Caki2 (cell line): ENCODE measurements around the gene BTBD2. TPM values are rescaled to one million over a fixed set of nuclear protein-coding genes. Genes with fewer than 3 reads are reported as not detected.

ENCODE experiments used
- DNase-seq: peaks from one replicate; pipeline ENCODE4 v3.0.0-alpha.2; 2015; ENCODE audit warnings: low read depth
- in situ Hi-C: cut with HindIII; loops from 2 replicates; pipeline ENCODE4 v1.10.0; 2016; ENCODE audit warnings: low sequenced_read_pairs, low pct_unique_long_range_greater_than_20kb, mixed read lengths
- total RNA-seq: library from RNA; depleted of rRNA; stranded (reverse); fragments of >200 nt; shearing (Covaris generic); gene quantifications from 2 replicates; pipeline ENCODE4 v1.2.3, GENCODE V29; 2014; ENCODE audit warnings: low replicate concordance; rRNA removed

The BTBD2 gene
- total RNA-seq = 56.1 and 65.3 TPM in 2 replicates

DNA sequence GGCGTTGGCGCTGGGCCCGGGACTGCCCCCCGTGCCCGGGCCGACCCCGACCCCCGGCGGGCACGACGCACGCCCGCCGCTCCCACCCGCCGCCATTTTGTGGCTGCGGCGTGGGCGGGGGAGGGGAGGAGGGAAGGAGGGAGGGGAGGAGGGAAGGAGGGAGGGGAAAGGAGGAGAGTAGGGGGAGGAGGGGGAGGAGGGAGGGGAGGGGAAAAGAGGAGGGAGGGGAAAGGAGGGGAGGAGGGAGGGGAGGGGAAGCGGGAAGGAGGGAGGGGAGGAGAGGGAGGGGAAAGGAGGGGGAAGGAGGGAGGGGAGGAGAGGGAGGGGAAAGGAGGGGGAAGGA is at the start of gene BTBD2:
Gene BTBD2 (minus strand): TSS at position 107 of the 343 bp plus-strand sequence. CDS start 11 bp downstream, at position 96.
- no peak for DNase-seq
- in situ Hi-C loops = no loop called here

DNA sequence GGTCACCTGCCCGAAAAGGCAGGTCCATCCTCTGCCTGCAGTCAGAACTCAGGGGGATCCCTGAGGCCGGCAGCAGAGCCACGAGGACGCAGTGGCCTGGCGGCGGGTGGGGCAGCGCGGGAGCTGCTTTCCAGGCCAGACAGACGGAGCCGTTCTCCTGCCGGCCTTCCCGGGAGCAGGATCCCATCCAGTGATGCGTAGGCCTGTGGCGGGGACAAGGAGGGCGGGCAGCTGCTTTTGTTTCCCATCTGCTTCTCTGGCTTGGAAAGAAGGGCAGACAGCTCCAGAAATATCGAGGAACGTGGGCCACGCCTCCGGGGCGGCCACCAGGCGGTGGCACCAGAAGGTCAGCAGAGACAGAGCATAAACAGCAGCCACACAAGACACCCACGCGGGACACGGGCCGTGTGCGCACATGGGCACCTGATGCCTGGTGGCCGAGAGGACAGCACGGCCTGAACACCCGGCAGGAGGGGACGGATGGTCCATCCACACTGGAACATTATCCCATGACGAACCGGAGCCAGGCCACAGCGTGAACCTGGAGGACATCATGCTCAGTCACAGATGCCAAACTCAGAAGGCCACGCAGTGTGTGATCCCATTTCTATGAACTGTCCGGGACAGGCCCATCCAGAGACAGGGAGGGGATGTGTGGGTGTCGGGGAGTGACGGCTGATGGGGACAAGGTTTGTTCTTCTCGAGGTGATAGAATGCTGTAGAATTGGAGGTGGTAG is 49.4 kb upstream of the BTBD2 start:
- in situ Hi-C loops = no loop called here
- peak; percentile 33 for DNase-seq

DNA sequence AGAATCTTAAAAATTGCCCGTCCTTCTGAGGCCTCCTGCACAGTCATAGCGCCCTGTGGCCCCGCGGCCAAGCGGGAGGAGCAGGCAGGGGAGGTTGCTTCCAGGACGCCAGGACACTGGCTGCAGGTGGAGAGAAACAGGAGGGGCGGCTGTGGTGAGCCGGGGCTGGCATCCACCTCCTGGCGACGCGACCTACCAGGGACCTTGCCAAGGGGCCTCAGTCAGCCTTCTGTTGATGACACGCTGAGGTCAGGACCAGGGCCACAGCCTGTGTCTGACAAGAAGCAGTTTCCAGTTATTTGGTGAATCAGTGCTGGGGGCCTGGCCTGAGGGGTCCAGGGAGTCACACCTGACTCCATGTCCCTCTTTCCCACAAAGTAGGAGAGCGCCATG is 48.9 kb upstream of the BTBD2 start:
- DNase-seq = no peak
- in situ Hi-C loops = no loop called here

DNA sequence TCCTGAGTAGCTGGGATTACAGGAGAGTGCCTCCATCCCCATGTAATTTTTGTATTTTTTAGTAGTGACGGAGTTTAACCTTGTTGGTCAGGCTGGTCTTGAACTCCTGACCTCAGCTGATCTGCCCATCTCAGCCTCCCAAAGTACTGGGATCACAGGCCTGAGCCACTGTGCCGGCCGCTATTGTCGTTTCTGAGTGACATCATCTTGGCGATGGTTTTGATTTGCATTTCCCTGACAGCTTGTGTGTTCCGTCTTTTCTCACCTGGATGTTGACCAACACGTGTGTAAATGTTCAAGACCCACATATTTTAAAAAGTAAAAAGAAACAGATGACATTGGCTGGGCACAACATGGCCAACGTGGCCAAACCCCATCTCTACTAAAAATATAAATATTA is 48.3 kb upstream of the BTBD2 start:
- DNase-seq = no peak
- in situ Hi-C loops = no loop called here

DNA sequence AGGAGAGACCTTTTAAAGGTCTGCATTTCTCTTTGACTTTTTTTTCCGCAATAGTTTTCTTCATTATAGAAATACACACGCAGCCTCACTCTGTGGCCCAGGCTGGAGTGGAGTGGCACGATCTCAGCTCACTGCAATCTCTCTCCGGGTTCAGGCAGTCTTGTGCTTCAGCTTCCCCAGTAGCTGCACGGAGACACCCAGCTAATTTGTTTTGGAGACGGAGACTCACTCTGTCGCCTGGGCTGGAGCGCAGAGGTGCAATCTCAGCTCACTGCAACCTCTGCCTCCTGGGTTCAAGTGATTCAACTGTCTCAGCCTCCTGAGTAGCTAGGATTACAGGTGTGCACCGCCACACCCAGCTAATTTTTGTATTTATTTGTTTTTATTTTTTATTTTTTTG is 47.3 kb upstream of the BTBD2 start:
- in situ Hi-C loops = no loop called here
- DNase-seq = no peak

DNA sequence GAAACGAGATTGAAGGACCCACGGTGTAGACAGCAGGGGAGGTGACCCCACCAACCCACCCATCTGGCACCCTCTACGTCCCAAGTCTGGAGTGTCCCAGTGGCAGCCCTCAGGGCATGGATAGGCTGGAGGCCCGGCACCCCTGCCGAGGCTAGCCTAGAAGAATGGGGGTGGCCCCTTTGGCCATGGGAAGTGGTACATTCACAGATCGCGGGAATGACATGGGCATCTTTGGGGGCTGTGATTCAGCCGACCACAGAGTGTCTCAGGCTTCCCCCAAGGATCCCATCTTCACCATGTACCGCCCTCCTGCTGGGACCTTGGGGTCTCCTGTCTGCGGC is 46.8 kb upstream of the BTBD2 start:
- no peak for DNase-seq
- in situ Hi-C loops = no loop called here

DNA sequence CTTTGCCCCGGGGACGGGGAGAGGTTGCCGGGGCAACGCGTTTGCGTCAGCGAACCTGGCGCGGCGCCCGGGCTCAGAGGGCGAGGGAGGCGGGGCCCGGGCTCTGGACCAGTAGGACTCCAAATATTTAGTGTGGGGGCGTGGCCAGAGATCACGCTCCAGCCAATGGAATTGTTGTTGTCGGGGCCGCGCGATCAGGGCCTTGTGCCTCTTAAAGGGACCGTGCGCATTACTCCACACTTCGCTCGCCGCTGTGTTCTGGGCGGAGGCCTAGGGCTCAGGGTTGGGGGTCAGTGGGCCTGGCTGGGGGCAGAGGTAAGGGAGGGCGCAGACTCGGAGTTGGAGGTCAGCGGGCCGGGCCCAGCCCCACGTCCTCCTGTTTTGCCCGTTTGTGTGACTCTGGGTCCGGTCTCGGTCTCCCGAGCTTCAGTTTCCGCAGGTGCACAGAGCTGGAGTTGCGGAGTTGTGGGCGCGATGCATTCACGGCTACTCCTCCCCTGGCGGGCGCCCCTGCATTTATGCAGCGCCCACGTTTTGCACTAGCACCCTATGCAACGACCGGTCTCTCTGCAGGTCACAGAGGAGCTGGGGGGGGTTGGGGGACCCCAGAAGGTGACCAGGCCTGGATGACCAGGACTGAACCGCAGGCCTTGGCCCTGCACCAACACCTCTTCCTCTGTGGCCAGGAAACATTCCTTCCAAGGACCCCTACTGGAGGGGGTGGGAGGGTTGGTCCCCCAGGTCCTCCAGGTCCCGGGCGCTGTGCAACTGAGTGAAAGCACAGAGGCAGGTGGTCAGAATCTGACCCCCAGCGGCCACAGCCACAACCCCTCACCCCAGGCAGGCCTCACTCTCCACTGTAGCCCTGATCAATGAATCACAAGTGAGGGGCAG is 46.2 kb upstream of the BTBD2 start:
- in situ Hi-C loops = no loop called here
- peak; percentile 94 for DNase-seq

DNA sequence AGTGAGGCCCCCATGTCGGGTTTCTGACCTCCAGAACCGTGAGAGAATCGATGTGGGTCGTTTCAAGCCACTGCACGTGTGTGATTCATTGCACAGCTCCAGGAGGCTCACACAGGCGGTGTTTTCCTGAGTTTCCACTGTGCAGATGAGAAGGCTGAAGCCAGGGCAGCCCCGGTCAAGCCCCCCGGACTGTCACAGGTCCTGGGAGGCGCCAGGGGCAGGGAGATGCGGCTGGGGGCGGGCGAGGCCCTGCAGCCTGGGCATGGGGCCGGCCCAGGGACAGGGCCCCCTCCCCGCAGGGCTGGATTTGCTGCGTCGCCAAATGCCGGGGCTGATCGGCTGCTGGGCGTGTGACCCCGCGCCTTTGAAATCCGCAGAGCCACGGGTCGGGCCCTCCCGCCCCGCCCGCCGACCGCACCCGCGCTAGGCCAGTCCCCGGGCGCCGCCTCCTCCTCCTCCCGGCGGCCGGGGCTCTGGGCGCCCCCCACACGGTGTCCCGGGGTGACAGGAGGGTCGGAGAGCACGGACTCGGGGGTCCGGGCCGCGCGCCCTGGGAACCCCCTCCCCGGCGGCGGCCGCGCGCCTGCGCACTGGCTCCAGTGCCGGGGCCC is 45.5 kb upstream of the BTBD2 start:
- peak; percentile 83 for DNase-seq
- in situ Hi-C loops = no loop called here

DNA sequence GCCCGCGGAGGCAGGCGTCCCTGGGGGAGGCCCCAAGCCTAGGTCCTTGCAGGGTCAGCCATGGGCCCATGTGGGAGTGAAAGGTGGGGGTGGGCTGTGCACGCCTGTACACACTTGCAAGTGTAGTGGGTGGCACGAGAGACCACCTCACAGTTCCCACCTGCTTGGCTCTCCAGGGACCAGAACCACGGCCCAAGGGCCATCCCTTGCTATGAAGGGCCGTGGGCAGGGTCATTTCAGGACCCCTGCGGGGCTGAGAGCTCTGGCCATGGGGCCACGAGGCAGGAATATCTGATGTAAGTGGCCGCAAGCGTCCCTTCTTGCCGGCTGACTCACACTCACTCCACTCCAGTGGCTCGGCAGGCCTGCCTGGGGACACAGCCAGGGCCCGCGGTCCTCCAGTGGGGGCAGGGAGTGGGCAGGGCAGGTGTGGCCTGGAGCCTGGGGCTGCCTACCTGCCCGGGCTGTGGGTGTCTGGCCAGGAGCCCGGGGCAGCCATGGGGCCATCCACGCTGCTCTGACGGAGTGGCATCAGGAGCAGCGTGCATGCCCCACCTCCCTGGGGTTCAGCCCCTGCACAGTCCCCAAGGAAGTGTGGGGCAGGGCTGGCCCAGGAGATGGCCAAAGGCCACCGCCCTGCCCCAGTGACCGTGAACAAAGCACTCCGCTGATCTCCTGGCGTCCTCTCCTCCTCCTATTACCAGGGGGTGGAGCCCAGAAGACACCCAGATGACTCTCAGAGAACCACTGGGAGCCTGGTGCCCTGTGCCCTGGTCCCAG is 44.1 kb upstream of the BTBD2 start:
- peak; percentile 94 for DNase-seq
- in situ Hi-C loops = no loop called here

DNA sequence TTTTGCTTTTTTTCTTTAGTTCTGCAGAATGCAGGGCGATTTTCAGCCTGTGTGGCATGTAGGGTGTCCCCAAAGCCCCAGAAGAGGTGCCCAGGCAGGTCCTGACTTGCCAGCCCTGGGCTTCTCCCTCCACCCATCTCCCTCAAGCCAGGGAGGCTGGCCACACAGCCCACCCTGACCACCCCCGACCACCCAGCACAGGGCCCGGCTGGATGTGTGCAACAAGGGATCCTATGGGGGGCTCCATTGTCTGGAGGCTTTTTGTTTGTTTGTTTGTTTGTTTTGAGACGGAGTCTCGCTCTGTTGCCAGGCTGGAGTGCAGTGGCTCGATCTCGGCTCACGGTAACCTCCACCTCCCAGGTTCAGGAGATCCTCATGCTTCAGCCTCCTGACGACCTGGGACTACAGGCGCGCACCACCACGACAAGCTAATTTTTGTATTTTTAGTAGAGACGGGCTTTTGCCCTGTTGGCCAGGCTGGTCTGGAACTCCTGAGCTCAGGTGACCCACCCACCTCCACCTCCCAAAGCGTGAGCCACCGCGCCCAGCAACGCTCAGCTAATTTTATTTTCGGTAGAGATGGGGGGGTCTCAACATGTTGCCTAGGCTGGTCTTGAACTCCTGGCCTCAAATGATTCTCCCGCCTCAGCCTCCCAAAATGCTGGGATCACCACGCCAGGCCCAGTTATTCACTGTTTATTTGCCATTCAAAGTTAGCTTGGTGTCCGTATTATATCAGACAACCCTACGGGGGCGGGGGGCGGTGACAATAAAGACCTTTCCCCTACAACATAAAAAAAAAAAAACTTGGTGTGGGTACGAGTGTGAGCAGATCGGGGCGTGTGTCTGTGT is 43.3 kb upstream of the BTBD2 start:
- in situ Hi-C loops = no loop called here
- no peak for DNase-seq

DNA sequence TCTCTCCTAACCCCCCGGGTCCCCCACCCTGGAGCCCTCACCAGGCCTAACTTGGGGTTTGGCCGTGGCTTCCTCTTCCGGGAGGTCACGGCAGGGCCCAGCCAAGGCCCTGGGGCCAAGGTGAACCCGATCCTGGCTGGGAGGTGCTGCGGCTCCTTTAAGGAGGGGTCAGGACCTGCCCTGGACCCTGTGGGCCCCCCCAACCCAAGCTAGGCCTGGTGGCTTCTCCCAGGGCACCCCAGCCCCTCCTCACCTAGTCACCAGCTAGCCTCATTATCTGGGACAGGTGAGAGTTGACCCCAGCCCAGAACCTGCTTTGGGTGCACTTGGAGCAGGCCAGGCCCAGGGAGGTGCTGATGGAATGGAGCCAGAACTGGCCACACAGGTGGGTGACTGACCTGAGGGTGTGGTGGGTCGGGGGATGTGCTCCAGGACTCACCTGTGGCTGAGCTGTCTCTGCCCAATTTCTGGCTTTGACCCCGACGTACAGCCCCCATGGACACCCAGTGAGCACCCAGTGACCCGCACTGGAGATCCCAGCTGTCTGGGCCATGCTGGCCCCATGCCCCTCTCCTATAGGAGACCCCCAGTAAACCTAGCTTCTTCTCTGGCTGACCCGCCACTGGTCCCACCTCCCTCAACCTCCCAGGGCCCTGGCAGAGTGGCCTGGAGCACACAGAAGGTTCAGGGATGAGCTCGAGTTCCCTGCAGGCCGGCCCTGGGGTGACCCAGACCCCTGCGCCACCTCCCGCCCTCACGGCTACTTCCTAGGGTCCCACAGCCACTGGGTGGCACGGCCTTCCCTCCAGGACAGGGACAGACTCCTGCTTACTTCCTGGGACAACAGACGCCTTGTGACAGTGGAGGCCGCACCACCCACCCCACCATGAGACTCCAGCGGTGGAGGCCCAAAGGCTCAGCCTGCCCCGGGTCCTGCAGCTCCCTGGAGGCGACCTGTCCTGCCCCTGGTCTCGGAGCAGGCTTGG is 42.3 kb upstream of the BTBD2 start:
- DNase-seq = no peak
- in situ Hi-C loops = no loop called here

DNA sequence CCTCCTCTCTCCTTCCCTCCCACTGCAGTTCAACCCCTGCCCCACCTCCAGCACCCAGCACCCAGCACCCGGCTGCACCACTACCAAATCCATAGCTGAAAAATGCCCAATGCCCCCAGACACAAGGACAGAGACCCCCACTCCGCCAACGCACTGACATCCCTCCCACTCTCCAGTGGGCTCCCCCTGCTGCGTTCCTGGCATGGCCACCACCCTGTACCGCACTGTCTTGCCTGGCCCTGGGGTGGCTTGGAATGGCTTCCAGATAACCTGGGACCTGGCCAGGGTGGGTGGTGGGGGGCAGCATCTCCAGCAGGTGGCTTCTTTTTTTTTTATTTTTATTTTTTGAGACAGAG is 41.3 kb upstream of the BTBD2 start:
- in situ Hi-C loops = no loop called here
- no peak for DNase-seq

DNA sequence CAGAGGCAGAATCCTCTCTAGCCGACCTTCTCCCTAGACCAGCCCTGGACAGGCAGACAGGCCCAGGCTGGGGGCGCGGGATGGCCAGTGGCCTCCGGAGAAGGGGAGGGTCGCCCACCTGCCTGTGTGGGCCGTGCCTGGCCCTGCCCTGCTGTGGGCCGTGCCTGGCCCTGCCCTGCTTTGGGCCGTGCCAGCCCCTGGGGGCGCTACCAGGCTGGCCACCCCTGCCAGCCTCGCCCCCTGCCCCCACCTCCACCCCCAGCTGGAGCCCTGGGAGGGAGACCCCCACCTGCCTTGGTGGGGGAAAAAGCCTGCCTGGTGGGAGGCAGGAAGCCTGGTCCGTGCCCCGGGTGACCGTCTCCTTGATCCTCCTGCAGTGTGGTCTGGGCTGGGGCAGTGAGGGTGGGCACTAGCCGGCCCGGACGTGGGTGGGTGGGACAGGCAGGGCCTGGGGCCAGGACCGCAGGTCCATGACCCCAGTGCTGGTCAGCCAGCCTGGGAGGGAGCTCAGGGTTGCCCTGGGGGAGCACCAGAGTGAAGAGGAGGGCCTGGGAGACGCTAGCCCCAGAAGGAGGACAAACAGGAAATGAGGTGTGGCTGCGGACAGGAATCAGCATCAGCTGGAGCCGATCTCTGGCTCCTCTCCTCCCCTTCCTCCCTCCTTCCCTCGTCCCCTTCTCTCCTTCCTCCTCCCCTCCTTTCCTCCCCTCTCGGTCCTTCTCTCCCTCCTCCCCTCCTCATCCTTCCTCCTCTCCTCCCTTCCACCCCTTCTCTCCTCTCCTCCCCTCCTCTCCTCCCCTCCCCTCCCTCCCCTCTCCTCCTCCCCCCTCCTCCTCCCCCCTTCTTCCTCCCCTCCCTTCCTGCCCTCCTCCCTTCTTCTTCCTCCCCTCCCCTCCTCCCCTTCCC is 40.7 kb upstream of the BTBD2 start:
- DNase-seq = peak; percentile 63
- in situ Hi-C loops = no loop called here

DNA sequence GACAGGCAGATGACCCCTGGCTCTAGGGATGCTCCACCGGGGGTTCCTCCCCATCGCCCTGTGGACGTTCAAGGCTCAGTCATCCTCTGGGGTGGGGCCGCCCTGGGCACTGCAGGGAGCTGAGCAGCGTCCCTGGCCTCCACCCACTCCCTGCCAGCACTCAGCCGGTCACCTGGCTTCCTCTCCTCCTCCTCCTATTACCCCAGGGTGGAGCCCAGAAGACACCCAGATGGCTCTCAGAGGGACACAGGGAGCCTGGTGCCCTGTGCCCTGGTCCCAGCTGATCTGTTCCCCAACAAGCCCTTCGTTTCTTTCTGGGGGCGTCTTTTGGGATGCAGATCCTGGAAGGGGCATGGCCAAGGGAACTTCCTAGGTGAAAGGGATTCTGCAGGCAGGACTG is 39.2 kb upstream of the BTBD2 start:
- in situ Hi-C loops = no loop called here
- peak; percentile 27 for DNase-seq

DNA sequence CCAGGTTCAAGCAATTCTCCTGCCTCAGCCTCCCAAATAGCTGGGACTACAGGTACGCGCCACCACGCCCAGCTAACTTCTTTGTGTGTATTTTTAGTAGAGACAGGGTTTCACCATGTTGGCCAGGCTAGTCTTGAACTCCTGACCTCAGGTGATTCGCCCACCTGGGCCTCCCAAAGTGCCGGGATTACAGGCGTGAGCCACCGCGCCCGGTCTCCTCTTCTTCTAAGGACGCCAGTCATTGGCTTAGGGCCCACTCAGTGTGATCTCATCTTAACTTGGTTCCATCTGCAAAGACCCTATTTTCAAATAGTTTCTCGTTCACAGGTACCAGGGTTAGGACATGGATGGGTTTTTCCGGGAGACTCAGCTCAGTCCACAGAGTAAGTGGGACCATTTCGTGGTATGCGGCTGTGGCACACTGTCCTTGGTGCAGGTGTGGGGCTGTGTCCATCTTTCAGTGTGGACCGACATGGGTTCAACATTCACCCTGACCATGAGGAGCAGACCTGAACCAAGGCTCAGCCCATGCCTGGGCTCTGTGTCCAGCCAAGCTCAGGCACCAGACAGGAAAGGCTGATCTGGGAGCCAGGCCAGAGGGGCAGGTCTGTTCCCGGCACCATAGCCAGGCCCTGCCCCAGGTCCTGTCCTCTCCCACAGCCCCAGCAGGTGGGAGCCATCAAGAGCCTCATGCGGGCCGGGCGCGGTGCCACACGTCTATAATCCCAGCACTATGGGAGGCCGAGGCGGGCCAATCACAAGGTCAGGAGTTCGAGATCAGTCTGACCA is 38.3 kb upstream of the BTBD2 start:
- no peak for DNase-seq
- in situ Hi-C loops = no loop called here
